Breast epithelium (tissue), 4 donors: Measurements from ENCODE around the gene NR4A1. TPM values are rescaled to one million over a fixed set of nuclear protein-coding genes. Genes with fewer than 3 reads are reported as not detected.

Experiments used
- DNase-seq, 2 donors: peaks; one replicate each; pipeline ENCODE4 v3.0.0-alpha.2; 2019; ENCODE audit warnings: low spot score in 2 of 2
- H3K27ac ChIP-seq, 2 donors: fragments of 200-600 bp; sonication (generic) in 1 of 2; one replicate each; pipeline ENCODE4 v1.5.1; 2016 to 2019; ENCODE audit warnings: mild to moderate bottlenecking in 1 of 2
- H3K27me3 ChIP-seq, 2 donors: fragments of 200-600 bp; sonication (generic) in 1 of 2; one replicate each; pipeline versions ENCODE4 v1.5.1 to v1.6.0; 2017 to 2019; ENCODE audit warnings: control low read depth in 1 of 2, mild to moderate bottlenecking in 1 of 2
- H3K36me3 ChIP-seq: fragments of 200-600 bp; one replicate; pipeline ENCODE4 v1.5.1; 2019
- H3K4me1 ChIP-seq, 2 donors: fragments of 200-600 bp; sonication (generic); one replicate each; pipeline ENCODE4 v1.5.1; 2016 to 2019; ENCODE audit warnings: control low read depth in 1 of 2
- H3K4me3 ChIP-seq, 3 donors: fragments of 200-600 bp; sonication (generic); 1 replicate in 2 of 3; 2 replicates in 1 of 3; pipeline ENCODE4 v1.5.1; 2016 to 2019; ENCODE audit warnings: mild to moderate bottlenecking in 3 of 3, moderate library complexity in 2 of 3
- H3K9me3 ChIP-seq, 2 donors: fragments of 200-600 bp; sonication (generic) in 1 of 2; one replicate each; pipeline ENCODE4 v1.5.1; 2016 to 2019; ENCODE audit warnings: control low read depth in 1 of 2
- CTCF ChIP-seq, 3 donors: fragments of 450-650 bp; IDR thresholded peaks; one replicate each; pipeline ENCODE4 v1.5.1; 2016 to 2017; ENCODE audit warnings: antibody characterized with exemption in 3 of 3, mild to moderate bottlenecking in 3 of 3, moderate library complexity in 3 of 3
- POLR2A ChIP-seq: fragments of 450-650 bp; IDR thresholded peaks from one replicate; pipeline ENCODE4 v1.6.1; 2016; ENCODE audit warnings: antibody characterized with exemption, mild to moderate bottlenecking, moderate library complexity
- POLR2AphosphoS5 ChIP-seq, 3 donors: sonication (generic); formaldehyde crosslinking; IDR thresholded peaks; one replicate each; pipeline ENCODE4 v1.6.1; 2017; ENCODE audit warnings: antibody characterized with exemption in 3 of 3
- intact Hi-C: fragments of 100-400 bp; cut with DNase I; formaldehyde crosslinking; loops from one replicate; pipeline ENCODE4 v1.15.1; 2023; ENCODE audit warnings: low total_unique reads
- total RNA-seq, 3 donors: library from RNA; depleted of rRNA; stranded (reverse); fragments of >200 nt; gene quantifications; one replicate each; pipeline ENCODE4 v1.1.0, GENCODE V29; 2016

The NR4A1 gene
- total RNA-seq, 3 donors from 2014 or later, result 35.7 to 154 (median 66.2) TPM

GRCh38 chr12:52061470-52062166 is 10.4 kb downstream of the NR4A1 start:
- H3K27me3 ChIP-seq, result no peaks in the 10 kb centered on the region
- no peak for TF ChIP-seq POLR2AphosphoS5 (IDR thresholded peaks at IDR 0.05)
- H3K4me1 ChIP-seq, result peaks cover 0 to 5% of the 10 kb centered on the region in 2 donors
- intact Hi-C loops, result no loop called here
- no peaks in the 10 kb centered on the region for H3K9me3 ChIP-seq
- peak overlapping the region; percentile 1 to 54 for H3K27ac ChIP-seq
- no peak for DNase-seq
- no peaks in the 10 kb centered on the region for H3K36me3 ChIP-seq
- no peak overlapping the region for H3K4me3 ChIP-seq

GRCh38 chr12:52062167-52063081 is 11.2 kb downstream of the NR4A1 start:
- Histone ChIP-seq H3K4me3 (no peak overlapping the region), H3K9me3 (no peaks in the 10 kb centered on the region), H3K4me1 (no peaks in the 10 kb centered on the region), H3K36me3 (no peaks in the 10 kb centered on the region), H3K27me3 (no peaks in the 10 kb centered on the region), H3K27ac (peak overlapping the region; percentile 32 to 54)
- intact Hi-C loops, result no loop called here
- TF ChIP-seq POLR2A (no peak), CTCF (IDR thresholded peaks at IDR 0.05) (no peak), POLR2AphosphoS5 (IDR thresholded peaks at IDR 0.05) (no peak)
- DNase-seq, result no peak

- DNase-seq, result no peak
Observed at GRCh38 chr12:52063082-52063924, 12.1 kb downstream of the NR4A1 start.

GRCh38 chr12:52063981-52064649 is 12.9 kb downstream of the NR4A1 start:
- Histone ChIP-seq H3K27me3 (no peaks in the 10 kb centered on the region), H3K36me3 (no peaks in the 10 kb centered on the region), H3K9me3 (no peaks in the 10 kb centered on the region), H3K4me1 (no peaks in the 10 kb centered on the region), H3K4me3 (no peak overlapping the region), H3K27ac (peak overlapping the region in 1 of 2 donors; percentile 64)
- intact Hi-C loops, result no loop called here
- TF ChIP-seq POLR2AphosphoS5 (IDR thresholded peaks at IDR 0.05) (peak in 1 of 3 donors; percentile 26), POLR2A (no peak)
- no peak for DNase-seq

More at GRCh38 chr12:52063082-52063924, 12.1 kb downstream of the NR4A1 start:
- Histone ChIP-seq H3K36me3 (no peaks in the 10 kb centered on the region), H3K4me3 (no peak overlapping the region), H3K9me3 (no peaks in the 10 kb centered on the region), H3K4me1 (no peaks in the 10 kb centered on the region), H3K27me3 (no peaks in the 10 kb centered on the region), H3K27ac (peak overlapping the region in 1 of 2 donors; percentile 32)
- intact Hi-C loops, result no loop called here
- TF ChIP-seq CTCF (IDR thresholded peaks at IDR 0.05) (no peak), POLR2AphosphoS5 (IDR thresholded peaks at IDR 0.05) (no peak)

- Histone ChIP-seq H3K36me3 (no peaks in the 10 kb centered on the region), H3K9me3 (no peaks in the 10 kb centered on the region), H3K4me3 (no peak overlapping the region), H3K27ac (no peak overlapping the region), H3K4me1 (peaks cover 0 to 10% of the 10 kb centered on the region in 2 donors), H3K27me3 (no peaks in the 10 kb centered on the region)
- TF ChIP-seq CTCF (IDR thresholded peaks at IDR 0.05), result no peak
- no peak for TF ChIP-seq POLR2AphosphoS5 (IDR thresholded peaks at IDR 0.05)
- TF ChIP-seq POLR2A, result no peak
- DNase-seq, result no peak
- intact Hi-C loops, result loop anchor here (2.0 kb wide), 1 partner anchor 50 kb away; no protein-coding TSS in a partner anchor
Observed at GRCh38 chr12:52066346-52067080, 15.3 kb downstream of the NR4A1 start.
